K562 (cell line): Measurements from ENCODE around the gene RDH5. TPM values are rescaled to one million over a fixed set of nuclear protein-coding genes. Genes with fewer than 3 reads are reported as not detected.

Source experiments
- CAMTA2 ChIP-seq: fragments of 250-450 bp; sonication (Bioruptor Pico); conservative IDR thresholded peaks from 2 replicates; pipeline ENCODE4 v1.5.1; 2022
- FOXJ3 ChIP-seq: sonication (generic); formaldehyde crosslinking; IDR thresholded peaks from 2 replicates; pipeline ENCODE4 v1.4.0; 2020; ENCODE audit warnings: mild to moderate bottlenecking, missing genetic modification reagents
- LARP7 ChIP-seq: fragments of 450-650 bp; IDR thresholded peaks from 2 replicates; pipeline ENCODE4 v1.6.1; 2016
- MTA3 ChIP-seq: fragments of 450-650 bp; formaldehyde crosslinking; IDR thresholded peaks from 2 replicates; pipeline ENCODE4 v1.6.1; 2017; ENCODE audit warnings: mild to moderate bottlenecking, borderline replicate concordance
- MXI1 ChIP-seq: IDR thresholded peaks from 2 replicates; pipeline ENCODE4 v1.6.1; 2011; ENCODE audit warnings: low read depth, mild to moderate bottlenecking, improper control_type of control experiment, low read length
- NONO ChIP-seq, 2 experiments: fragments of 200-400 bp in 1 of 2; fragments of 450-650 bp in 1 of 2; formaldehyde crosslinking in 1 of 2; IDR thresholded peaks; 2 replicates each; pipeline ENCODE4 v1.6.1; 2017; ENCODE audit warnings: low read depth in 2 of 2, mild to moderate bottlenecking in 2 of 2, moderate library complexity in 2 of 2, low read length in 1 of 2
- NR2F6 ChIP-seq: fragments of 450-650 bp; formaldehyde crosslinking; IDR thresholded peaks from 2 replicates; pipeline ENCODE4 v1.4.0; 2020; ENCODE audit warnings: mild to moderate bottlenecking
- POLR2H ChIP-seq: IDR thresholded peaks from 2 replicates; pipeline ENCODE4 v1.6.1; 2016; ENCODE audit warnings: missing genetic modification characterization, low read depth, mild to moderate bottlenecking, control low read depth, missing compliant biosample characterization, moderate library complexity
- RBM34 ChIP-seq: fragments of 200-400 bp; formaldehyde crosslinking; IDR thresholded peaks from 2 replicates; pipeline ENCODE4 v1.6.1; 2018; ENCODE audit warnings: low read length, borderline replicate concordance; ENCODE audit not compliant: insufficient read depth
- SP1 ChIP-seq: sonication (generic); formaldehyde crosslinking; IDR thresholded peaks from 2 replicates; pipeline ENCODE4 v1.8.1; 2022; ENCODE audit warnings: mild to moderate bottlenecking, missing genetic modification reagents
- SRF ChIP-seq, 2 experiments: fragments of 250-450, 450-650 bp in 1 of 2; sonication (Bioruptor Pico) in 1 of 2; sonication (generic) in 1 of 2; formaldehyde crosslinking; IDR thresholded peaks; 2 replicates each; pipeline versions ENCODE4 v1.5.0 to v1.5.1; 2020 to 2022; ENCODE audit warnings: mild to moderate bottlenecking in 1 of 2, missing genetic modification reagents in 1 of 2
- SRSF1 ChIP-seq: fragments of 200-400 bp; formaldehyde crosslinking; IDR thresholded peaks from 2 replicates; pipeline ENCODE4 v1.6.1; 2017; ENCODE audit warnings: mild to moderate bottlenecking, low read depth, low read length, moderate library complexity
- TAF7 ChIP-seq: fragments of 450-650 bp; IDR thresholded peaks from 2 replicates; pipeline ENCODE4 v1.6.1; 2016; ENCODE audit warnings: missing genetic modification characterization, missing compliant biosample characterization
- ZBTB2 ChIP-seq: fragments of 450-650 bp; IDR thresholded peaks from 2 replicates; pipeline ENCODE4 v1.6.1; 2016; ENCODE audit warnings: antibody characterized with exemption
- ZNF253 ChIP-seq: fragments of 250-450 bp; sonication (Bioruptor Pico); conservative IDR thresholded peaks from 2 replicates; pipeline ENCODE4 v1.6.1; 2021; ENCODE audit warnings: mild to moderate bottlenecking
- ZNF518B ChIP-seq: fragments of 250-450 bp; sonication (Bioruptor Pico); IDR thresholded peaks from 2 replicates; pipeline ENCODE4 v1.5.0; 2021; ENCODE audit warnings: mild to moderate bottlenecking, moderate library complexity
- polyA plus RNA-seq, 8 experiments: library from polyadenylated mRNA; depleted of rRNA in 4 of 8; stranded (reverse) in 5 of 8; unstranded in 3 of 8; fragments of >200 nt; fragmentation: Nextera tagmentation in 2 of 8; fragmentation: Illumina TruSeq in 1 of 8; extraction: Ambion mirVana in 2 of 8; extraction: Trizol in 1 of 8; gene quantifications; 2 replicates each; pipeline versions ENCODE4 v1.2.1 to v1.2.3, GENCODE V29; 2011 to 2014; ENCODE audit warnings: inconsistent platforms in 1 of 8, missing spikeins in 1 of 8
- total RNA-seq, 7 experiments: library from RNA; depleted of rRNA in 6 of 7; stranded (reverse); fragments of >200 nt in 6 of 7; fragmentation: Illumina TruSeq in 2 of 7; extraction: Trizol in 2 of 7; gene quantifications; 2 replicates each; pipeline versions ENCODE4 v1.2.1 to v1.2.3, GENCODE V29; 2011 to 2021; ENCODE audit warnings: low replicate concordance in 1 of 7
- TF ChIP-seq, protein P1 (sequence below): fragments of 450-650 bp; IDR thresholded peaks from 2 replicates; pipeline ENCODE4 v1.7.1; 2018; ENCODE audit warnings: mild to moderate bottlenecking, low read depth; ENCODE audit not compliant: partially characterized antibody
- TF ChIP-seq, protein P2 (sequence below): fragments of 250-450 bp; sonication (Bioruptor Pico); IDR thresholded peaks from 2 replicates; pipeline ENCODE4 v1.9.0; 2021; ENCODE audit warnings: mild to moderate bottlenecking
- TF ChIP-seq, protein P3 (sequence below): fragments of 450-650 bp; formaldehyde crosslinking; IDR thresholded peaks from 2 replicates; pipeline ENCODE4 v1.4.0; 2020; ENCODE audit warnings: mild to moderate bottlenecking

RDH5 gene
- total and polyA plus RNA-seq, 9 of the 15 experiments (the other 6 are each of a cell fraction or from before 2014, with no cell fraction given) = 0.28 to 2.0 (median 1.1) TPM; not detected in 1

- TF ChIP-seq, protein P1, sequence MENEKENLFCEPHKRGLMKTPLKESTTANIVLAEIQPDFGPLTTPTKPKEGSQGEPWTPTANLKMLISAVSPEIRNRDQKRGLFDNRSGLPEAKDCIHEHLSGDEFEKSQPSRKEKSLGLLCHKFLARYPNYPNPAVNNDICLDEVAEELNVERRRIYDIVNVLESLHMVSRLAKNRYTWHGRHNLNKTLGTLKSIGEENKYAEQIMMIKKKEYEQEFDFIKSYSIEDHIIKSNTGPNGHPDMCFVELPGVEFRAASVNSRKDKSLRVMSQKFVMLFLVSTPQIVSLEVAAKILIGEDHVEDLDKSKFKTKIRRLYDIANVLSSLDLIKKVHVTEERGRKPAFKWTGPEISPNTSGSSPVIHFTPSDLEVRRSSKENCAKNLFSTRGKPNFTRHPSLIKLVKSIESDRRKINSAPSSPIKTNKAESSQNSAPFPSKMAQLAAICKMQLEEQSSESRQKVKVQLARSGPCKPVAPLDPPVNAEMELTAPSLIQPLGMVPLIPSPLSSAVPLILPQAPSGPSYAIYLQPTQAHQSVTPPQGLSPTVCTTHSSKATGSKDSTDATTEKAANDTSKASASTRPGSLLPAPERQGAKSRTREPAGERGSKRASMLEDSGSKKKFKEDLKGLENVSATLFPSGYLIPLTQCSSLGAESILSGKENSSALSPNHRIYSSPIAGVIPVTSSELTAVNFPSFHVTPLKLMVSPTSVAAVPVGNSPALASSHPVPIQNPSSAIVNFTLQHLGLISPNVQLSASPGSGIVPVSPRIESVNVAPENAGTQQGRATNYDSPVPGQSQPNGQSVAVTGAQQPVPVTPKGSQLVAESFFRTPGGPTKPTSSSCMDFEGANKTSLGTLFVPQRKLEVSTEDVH = peak; percentile 86
- TF ChIP-seq SRF (CRISPR knock-in tag; IDR thresholded peaks at IDR 0.05) (no peak), NR2F6 (CRISPR knock-in tag) (no peak), FOXJ3 (no peak), ZNF253 (no peak), SRSF1 (no peak), ZNF518B (CRISPR knock-in tag) (no peak), CAMTA2 (CRISPR knock-in tag) (no peak), LARP7 (no peak), TAF7 (peak; percentile 55), POLR2H (no peak), SP1 (CRISPR knock-in tag) (peak; percentile 94), ZBTB2 (peak; percentile 44; the same call in 1 of the 2 replicates), MXI1 (peak; percentile 28; the same call in 1 of the 2 replicates), RBM34 (no peak), NONO (IDR thresholded peaks at IDR 0.05; ENCODE audit: low read depth in 2 of 2, low read length in 1 of 2) (no peak), MTA3 (peak; percentile 65; the same call in 1 of the 2 replicates)
- TF ChIP-seq, protein P2, sequence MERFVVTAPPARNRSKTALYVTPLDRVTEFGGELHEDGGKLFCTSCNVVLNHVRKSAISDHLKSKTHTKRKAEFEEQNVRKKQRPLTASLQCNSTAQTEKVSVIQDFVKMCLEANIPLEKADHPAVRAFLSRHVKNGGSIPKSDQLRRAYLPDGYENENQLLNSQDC = no peak
- TF ChIP-seq, protein P3, sequence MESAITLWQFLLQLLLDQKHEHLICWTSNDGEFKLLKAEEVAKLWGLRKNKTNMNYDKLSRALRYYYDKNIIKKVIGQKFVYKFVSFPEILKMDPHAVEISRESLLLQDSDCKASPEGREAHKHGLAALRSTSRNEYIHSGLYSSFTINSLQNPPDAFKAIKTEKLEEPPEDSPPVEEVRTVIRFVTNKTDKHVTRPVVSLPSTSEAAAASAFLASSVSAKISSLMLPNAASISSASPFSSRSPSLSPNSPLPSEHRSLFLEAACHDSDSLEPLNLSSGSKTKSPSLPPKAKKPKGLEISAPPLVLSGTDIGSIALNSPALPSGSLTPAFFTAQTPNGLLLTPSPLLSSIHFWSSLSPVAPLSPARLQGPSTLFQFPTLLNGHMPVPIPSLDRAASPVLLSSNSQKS (CRISPR knock-in tag) = no peak
Observed at GRCh38 chr12:55715833-55716581, 4.2 kb upstream of the RDH5 start, which contains the start of gene BLOC1S1 (continued).
